Non-pigmented ciliary epithelial cell (primary cell): ENCODE measurements around the gene TSC2.
"Not testable (repeated sequence)": the region's sequence is repeated elsewhere in the genome, so short reads cannot be mapped to it uniquely, and the experiment has no call there.

Experiments used
- DNase-seq: peaks from one replicate; pipeline ENCODE4 v3.0.0-alpha.2; 2010; ENCODE audit warnings: low read depth

The TSC2 gene

GRCh38 chr16:2105769-2106168, 58.0 kb downstream of the TSC2 start:
- not testable (repeated sequence) for DNase-seq

- not testable (repeated sequence) for DNase-seq
These were observed 58.4 kb downstream of the TSC2 start for GRCh38 chr16:2106211-2106610.

GRCh38 chr16:2107121-2107790, 59.5 kb downstream of the TSC2 start:
- DNase-seq, result peak; percentile 26

- DNase-seq, result not testable (repeated sequence)
These were observed 60.0 kb downstream of the TSC2 start for GRCh38 chr16:2107791-2108125.

- not testable (repeated sequence) for DNase-seq
These were observed 60.9 kb downstream of the TSC2 start for GRCh38 chr16:2108446-2109270.

GRCh38 chr16:2109271-2109580, 61.4 kb downstream of the TSC2 start:
- not testable (repeated sequence) for DNase-seq

- not testable (repeated sequence) for DNase-seq
These were observed 62.1 kb downstream of the TSC2 start for GRCh38 chr16:2109872-2110271.

GRCh38 chr16:2110332-2111008, 62.7 kb downstream of the TSC2 start:
- not testable (repeated sequence) for DNase-seq

GRCh38 chr16:2111009-2111353, 63.2 kb downstream of the TSC2 start:
- not testable (repeated sequence) for DNase-seq

- not testable (repeated sequence) for DNase-seq
These were observed 63.9 kb downstream of the TSC2 start for GRCh38 chr16:2111412-2112335.

GRCh38 chr16:2112539-2113106, 64.8 kb downstream of the TSC2 start:
- DNase-seq, result not testable (repeated sequence)

- not testable (repeated sequence) for DNase-seq
These were observed 66.4 kb downstream of the TSC2 start for GRCh38 chr16:2114225-2114624.

GRCh38 chr16:2114885-2115590, 67.3 kb downstream of the TSC2 start:
- not testable (repeated sequence) for DNase-seq

- no peak for DNase-seq
These were observed 67.8 kb downstream of the TSC2 start for GRCh38 chr16:2115591-2115973.

- not testable (repeated sequence) for DNase-seq
These were observed 68.6 kb downstream of the TSC2 start for GRCh38 chr16:2116428-2116827.

- DNase-seq, result not testable (repeated sequence)
These were observed 69.6 kb downstream of the TSC2 start for GRCh38 chr16:2117341-2117740.

- not testable (repeated sequence) for DNase-seq
These were observed 70.4 kb downstream of the TSC2 start for GRCh38 chr16:2117960-2118722.

GRCh38 chr16:2121325-2121724, 73.5 kb downstream of the TSC2 start:
- peak; percentile 27 for DNase-seq

- no peak for DNase-seq
These were observed 74.1 kb downstream of the TSC2 start for GRCh38 chr16:2121853-2122252.

GRCh38 chr16:2122429-2122828, 74.6 kb downstream of the TSC2 start:
- DNase-seq, result no peak
